ENCODE results near the gene EIF3I. TPM values are rescaled to one million over a fixed set of nuclear protein-coding genes. Genes with fewer than 3 reads are reported as not detected.

EIF3I gene
- total and polyA plus RNA-seq, 2 of the 13 experiments (the other 11 are each of a cell fraction or from before 2014, with no cell fraction given), result 210 to 223 TPM

- no peak for TF ChIP-seq LCORL (IDR thresholded peaks at IDR 0.05)
- 0 out of 2 replicates have a peak, but pooled peaks have one; percentile 34 for TF ChIP-seq LCORL (CRISPR knock-in tag; IDR thresholded peaks at IDR 0.05)
- TF ChIP-seq TGIF2 (CRISPR knock-in tag; IDR thresholded peaks at IDR 0.05), result peak; percentile 68; the same call in 1 of the 2 replicates
- 0 out of 2 replicates have a peak, but pooled peaks have one; percentile 41 for TF ChIP-seq SOX5 (CRISPR knock-in tag; IDR thresholded peaks at IDR 0.05; ENCODE audit: borderline replicate concordance)
- peak; percentile 76 for TF ChIP-seq ARID5B (CRISPR knock-in tag; IDR thresholded peaks at IDR 0.05)
- TF ChIP-seq MIER3 (CRISPR knock-in tag; IDR thresholded peaks at IDR 0.05; ENCODE audit: borderline replicate concordance), result peak; percentile 73; the same call in 1 of the 2 replicates
- peak; percentile 47 for TF ChIP-seq TCF7 (IDR thresholded peaks at IDR 0.05; ENCODE audit: low read depth)
- TF ChIP-seq, protein P1, sequence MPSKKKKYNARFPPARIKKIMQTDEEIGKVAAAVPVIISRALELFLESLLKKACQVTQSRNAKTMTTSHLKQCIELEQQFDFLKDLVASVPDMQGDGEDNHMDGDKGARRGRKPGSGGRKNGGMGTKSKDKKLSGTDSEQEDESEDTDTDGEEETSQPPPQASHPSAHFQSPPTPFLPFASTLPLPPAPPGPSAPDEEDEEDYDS (CRISPR knock-in tag; IDR thresholded peaks at IDR 0.05), result peak; percentile 41
- no peak for TF ChIP-seq PCBP2 (optimal IDR thresholded peaks at IDR 0.05; ENCODE audit: low read depth, low read length, poor library complexity, severe bottlenecking)
- TF ChIP-seq ADNP (CRISPR knock-in tag; IDR thresholded peaks at IDR 0.05), result 0 out of 2 replicates have a peak, but pooled peaks have one; percentile 26
- peak; percentile 87 for TF ChIP-seq HOXA3 (CRISPR knock-in tag; IDR thresholded peaks at IDR 0.05)
- TF ChIP-seq ZNF205 (CRISPR knock-in tag; IDR thresholded peaks at IDR 0.05), result no peak
- TF ChIP-seq, protein P2, sequence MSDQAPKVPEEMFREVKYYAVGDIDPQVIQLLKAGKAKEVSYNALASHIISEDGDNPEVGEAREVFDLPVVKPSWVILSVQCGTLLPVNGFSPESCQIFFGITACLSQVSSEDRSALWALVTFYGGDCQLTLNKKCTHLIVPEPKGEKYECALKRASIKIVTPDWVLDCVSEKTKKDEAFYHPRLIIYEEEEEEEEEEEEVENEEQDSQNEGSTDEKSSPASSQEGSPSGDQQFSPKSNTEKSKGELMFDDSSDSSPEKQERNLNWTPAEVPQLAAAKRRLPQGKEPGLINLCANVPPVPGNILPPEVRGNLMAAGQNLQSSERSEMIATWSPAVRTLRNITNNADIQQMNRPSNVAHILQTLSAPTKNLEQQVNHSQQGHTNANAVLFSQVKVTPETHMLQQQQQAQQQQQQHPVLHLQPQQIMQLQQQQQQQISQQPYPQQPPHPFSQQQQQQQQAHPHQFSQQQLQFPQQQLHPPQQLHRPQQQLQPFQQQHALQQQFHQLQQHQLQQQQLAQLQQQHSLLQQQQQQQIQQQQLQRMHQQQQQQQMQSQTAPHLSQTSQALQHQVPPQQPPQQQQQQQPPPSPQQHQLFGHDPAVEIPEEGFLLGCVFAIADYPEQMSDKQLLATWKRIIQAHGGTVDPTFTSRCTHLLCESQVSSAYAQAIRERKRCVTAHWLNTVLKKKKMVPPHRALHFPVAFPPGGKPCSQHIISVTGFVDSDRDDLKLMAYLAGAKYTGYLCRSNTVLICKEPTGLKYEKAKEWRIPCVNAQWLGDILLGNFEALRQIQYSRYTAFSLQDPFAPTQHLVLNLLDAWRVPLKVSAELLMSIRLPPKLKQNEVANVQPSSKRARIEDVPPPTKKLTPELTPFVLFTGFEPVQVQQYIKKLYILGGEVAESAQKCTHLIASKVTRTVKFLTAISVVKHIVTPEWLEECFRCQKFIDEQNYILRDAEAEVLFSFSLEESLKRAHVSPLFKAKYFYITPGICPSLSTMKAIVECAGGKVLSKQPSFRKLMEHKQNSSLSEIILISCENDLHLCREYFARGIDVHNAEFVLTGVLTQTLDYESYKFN (CRISPR knock-in tag; conservative IDR thresholded peaks at IDR 0.05), result peak; percentile 69
- TF ChIP-seq, protein P3, sequence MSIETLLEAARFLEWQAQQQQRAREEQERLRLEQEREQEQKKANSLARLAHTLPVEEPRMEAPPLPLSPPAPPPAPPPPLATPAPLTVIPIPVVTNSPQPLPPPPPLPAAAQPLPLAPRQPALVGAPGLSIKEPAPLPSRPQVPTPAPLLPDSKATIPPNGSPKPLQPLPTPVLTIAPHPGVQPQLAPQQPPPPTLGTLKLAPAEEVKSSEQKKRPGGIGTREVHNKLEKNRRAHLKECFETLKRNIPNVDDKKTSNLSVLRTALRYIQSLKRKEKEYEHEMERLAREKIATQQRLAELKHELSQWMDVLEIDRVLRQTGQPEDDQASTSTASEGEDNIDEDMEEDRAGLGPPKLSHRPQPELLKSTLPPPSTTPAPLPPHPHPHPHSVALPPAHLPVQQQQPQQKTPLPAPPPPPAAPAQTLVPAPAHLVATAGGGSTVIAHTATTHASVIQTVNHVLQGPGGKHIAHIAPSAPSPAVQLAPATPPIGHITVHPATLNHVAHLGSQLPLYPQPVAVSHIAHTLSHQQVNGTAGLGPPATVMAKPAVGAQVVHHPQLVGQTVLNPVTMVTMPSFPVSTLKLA (IDR thresholded peaks at IDR 0.05), result peak; percentile 47; the same call in 1 of the 2 replicates
- peak in 1 of 2 experiments; percentile 51; a peak in 1 of 4 replicates for TF ChIP-seq KLF16 (CRISPR knock-in tag; IDR thresholded peaks at IDR 0.05)
- peak; percentile 62; the same call in 1 of the 2 replicates for TF ChIP-seq ZMYM3 (CRISPR knock-in tag; IDR thresholded peaks at IDR 0.05)
- no peak for TF ChIP-seq ZNF7 (CRISPR knock-in tag; IDR thresholded peaks at IDR 0.05)
- TF ChIP-seq SATB2 (CRISPR knock-in tag; IDR thresholded peaks at IDR 0.05), result no peak
- TF ChIP-seq ZFX (CRISPR knock-in tag; IDR thresholded peaks at IDR 0.05; ENCODE audit: low read depth), result no peak
- TF ChIP-seq ERF (CRISPR knock-in tag; IDR thresholded peaks at IDR 0.05), result peak; percentile 24; the same call in 1 of the 2 replicates
Observed at GRCh38 chr1:32255072-32256071, 33.2 kb downstream of the EIF3I start (continued).

All from HepG2 (cell line).